Erythroblast (primary cell): ENCODE data around the gene PCDHGA7.
"Not testable (repeated sequence)": the region's sequence is repeated elsewhere in the genome, so short reads cannot be mapped to it uniquely, and the experiment has no call there.

Experiments used
- GATA1 ChIP-seq: IDR thresholded peaks from 2 replicates; pipeline ENCODE4 v1.6.1; 2011; ENCODE audit warnings: low read depth, mild to moderate bottlenecking, control low read depth, low read length, moderate library complexity
- POLR2A ChIP-seq: IDR thresholded peaks from 2 replicates; pipeline ENCODE4 v1.6.1; 2011; ENCODE audit warnings: mild to moderate bottlenecking, low read length

GRCh38 chr5:141340781-141341354, 41.7 kb upstream of the PCDHGA7 start:
- TF ChIP-seq GATA1, POLR2A: not testable (repeated sequence)
